ENCODE data around the gene SAMMSON.

SAMMSON gene

GRCh38 chr3:70114431-70114830 is 114.9 kb downstream of the SAMMSON start:
- Mint-ChIP-seq H3K9me3 (peaks cover 0 to 6% of the 10 kb centered on the region in 2 donors), H3K27me3 (no peaks in the 10 kb centered on the region), H3K36me3 (ENCODE audit: insufficient read depth) (no peaks in the 10 kb centered on the region), H3K4me3 (no peak overlapping the region), H3K4me1 (ENCODE audit: low read depth in 2 of 2) (no peaks in the 10 kb centered on the region), H3K27ac (no peak overlapping the region)
- DNase-seq = no peak
- no peak for ATAC-seq (replicated peaks)

- no peak overlapping the region for H3K27ac Mint-ChIP-seq
- no peak for DNase-seq
- no peak for ATAC-seq (replicated peaks)
- H3K36me3 Mint-ChIP-seq (ENCODE audit: insufficient read depth) = no peaks in the 10 kb centered on the region
- H3K4me1 Mint-ChIP-seq (ENCODE audit: low read depth in 2 of 2) = no peaks in the 10 kb centered on the region
- no peaks in the 10 kb centered on the region for H3K27me3 Mint-ChIP-seq
- peaks cover 0 to 2% of the 10 kb centered on the region in 2 donors for H3K9me3 Mint-ChIP-seq
- no peak overlapping the region for H3K4me3 Mint-ChIP-seq
Observed at GRCh38 chr3:70119879-70120278, 120.3 kb downstream of the SAMMSON start.
